Mucosa of gallbladder (tissue), 1 donor: ENCODE results near the gene ABCA1. TPM values are rescaled to one million over a fixed set of nuclear protein-coding genes. Genes with fewer than 3 reads are reported as not detected.
"Not testable (repeated sequence)": the region's sequence is repeated elsewhere in the genome, so short reads cannot be mapped to it uniquely, and the experiment has no call there.

Source experiments
- DNase-seq: peaks from one replicate; pipeline ENCODE4 v3.0.0-alpha.2; 2020; ENCODE audit warnings: low spot score
- total RNA-seq: library from RNA; stranded (reverse); gene quantifications from one replicate; pipeline ENCODE4 v1.2.1, GENCODE V29; 2021
- donor health status: DM: no; HTN: no; CAD: no.

Gene ABCA1
- total RNA-seq, 1 donor from 2014 or later = 36.4 TPM

GRCh38 chr9:104950838-104951237 lies 22.9 kb upstream of the ABCA1 start:
- no peak for DNase-seq

GRCh38 chr9:104948277-104948676 lies 20.3 kb upstream of the ABCA1 start:
- no peak for DNase-seq

GRCh38 chr9:104944871-104945270 lies 16.9 kb upstream of the ABCA1 start:
- no peak for DNase-seq

- DNase-seq = no peak
These were observed 16.4 kb upstream of the ABCA1 start for GRCh38 chr9:104944356-104944755.

- DNase-seq = no peak
These were observed 13.6 kb upstream of the ABCA1 start for GRCh38 chr9:104941597-104941996.

GRCh38 chr9:104936291-104936690 lies 8.3 kb upstream of the ABCA1 start:
- no peak for DNase-seq

- peak; percentile 28 for DNase-seq
These were observed 7.5 kb upstream of the ABCA1 start for GRCh38 chr9:104935501-104935810.

- no peak for DNase-seq
These were observed 6.9 kb upstream of the ABCA1 start for GRCh38 chr9:104934691-104935500.

GRCh38 chr9:104933091-104933490 lies 5.1 kb upstream of the ABCA1 start:
- DNase-seq = not testable (repeated sequence)

GRCh38 chr9:104931256-104931655 lies 3.3 kb upstream of the ABCA1 start:
- no peak for DNase-seq

- DNase-seq = peak; percentile 23
These were observed 591 bp downstream of the ABCA1 start for GRCh38 chr9:104927216-104927911.

- DNase-seq = no peak
These were observed 4.2 kb downstream of the ABCA1 start for GRCh38 chr9:104923740-104924139.

- DNase-seq = no peak
These were observed 4.7 kb downstream of the ABCA1 start for GRCh38 chr9:104923289-104923688.

GRCh38 chr9:104922748-104923147 lies 5.2 kb downstream of the ABCA1 start:
- not testable (repeated sequence) for DNase-seq

- no peak for DNase-seq
These were observed 6.8 kb downstream of the ABCA1 start for GRCh38 chr9:104921067-104921741.

GRCh38 chr9:104915753-104916152 lies 12.2 kb downstream of the ABCA1 start:
- no peak for DNase-seq

GRCh38 chr9:104915049-104915448 lies 12.9 kb downstream of the ABCA1 start:
- no peak for DNase-seq

GRCh38 chr9:104914466-104914865 lies 13.5 kb downstream of the ABCA1 start:
- DNase-seq = no peak

- no peak for DNase-seq
These were observed 15.3 kb downstream of the ABCA1 start for GRCh38 chr9:104912606-104913005.

- DNase-seq = no peak
These were observed 16.8 kb downstream of the ABCA1 start for GRCh38 chr9:104911032-104911607.

GRCh38 chr9:104907278-104907951 lies 20.5 kb downstream of the ABCA1 start:
- no peak for DNase-seq
